Fibroblast of lung (primary cell): ENCODE data around the gene BCAS3.

Experiments used
- EZH2 ChIP-seq: IDR thresholded peaks from 2 replicates; pipeline ENCODE4 v1.5.1; 2012; ENCODE audit warnings: low read length, control low read depth, mild to moderate bottlenecking; ENCODE audit errors: missing control alignments
- TF ChIP-seq, protein P1 (sequence below), 2 donors: IDR thresholded peaks in 1 of 2; conservative IDR thresholded peaks in 1 of 2; 1 replicate in 1 of 2; 2 replicates in 1 of 2; pipeline ENCODE4 v1.5.1; 2011 to 2012; ENCODE audit warnings: low read length in 2 of 2, control low read depth in 1 of 2, inconsistent platforms in 1 of 2, low read depth in 1 of 2, mild to moderate bottlenecking in 1 of 2

DNA sequence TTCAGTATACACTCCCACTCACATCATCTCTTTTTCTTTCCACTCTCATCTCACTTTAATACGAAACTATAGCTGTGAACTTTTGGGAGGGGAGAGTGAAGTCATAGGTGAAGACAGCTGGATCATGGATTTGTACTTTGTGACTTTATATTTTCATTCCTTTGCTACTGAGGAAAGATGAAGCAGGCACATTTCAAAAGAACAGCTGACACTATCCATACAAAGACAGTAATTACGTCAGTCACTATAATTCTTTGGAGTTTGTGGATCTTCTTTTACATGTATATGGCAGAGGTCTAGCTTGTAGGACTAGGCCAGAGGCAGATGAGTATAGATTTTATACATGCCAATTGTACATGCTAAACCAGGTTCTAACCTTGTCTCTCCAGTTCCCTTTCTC, 346.3 kb downstream of the BCAS3 start:
- TF ChIP-seq, protein P1, sequence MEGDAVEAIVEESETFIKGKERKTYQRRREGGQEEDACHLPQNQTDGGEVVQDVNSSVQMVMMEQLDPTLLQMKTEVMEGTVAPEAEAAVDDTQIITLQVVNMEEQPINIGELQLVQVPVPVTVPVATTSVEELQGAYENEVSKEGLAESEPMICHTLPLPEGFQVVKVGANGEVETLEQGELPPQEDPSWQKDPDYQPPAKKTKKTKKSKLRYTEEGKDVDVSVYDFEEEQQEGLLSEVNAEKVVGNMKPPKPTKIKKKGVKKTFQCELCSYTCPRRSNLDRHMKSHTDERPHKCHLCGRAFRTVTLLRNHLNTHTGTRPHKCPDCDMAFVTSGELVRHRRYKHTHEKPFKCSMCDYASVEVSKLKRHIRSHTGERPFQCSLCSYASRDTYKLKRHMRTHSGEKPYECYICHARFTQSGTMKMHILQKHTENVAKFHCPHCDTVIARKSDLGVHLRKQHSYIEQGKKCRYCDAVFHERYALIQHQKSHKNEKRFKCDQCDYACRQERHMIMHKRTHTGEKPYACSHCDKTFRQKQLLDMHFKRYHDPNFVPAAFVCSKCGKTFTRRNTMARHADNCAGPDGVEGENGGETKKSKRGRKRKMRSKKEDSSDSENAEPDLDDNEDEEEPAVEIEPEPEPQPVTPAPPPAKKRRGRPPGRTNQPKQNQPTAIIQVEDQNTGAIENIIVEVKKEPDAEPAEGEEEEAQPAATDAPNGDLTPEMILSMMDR (conservative IDR thresholded peaks at IDR 0.05 in 1 of 2, IDR thresholded peaks at IDR 0.05 in 1 of 2; ENCODE audit: low read depth in 1 of 2, low read length in 2 of 2): no peak
- no peak for TF ChIP-seq EZH2
